Upper lobe of left lung (tissue), 4 donors: ENCODE measurements around the gene SPATA25.

Experiments
- EP300 ChIP-seq, 4 donors: sonication (generic); formaldehyde crosslinking; IDR thresholded peaks; one replicate each; pipeline ENCODE4 v1.5.1; 2017; ENCODE audit warnings: antibody characterized with exemption in 4 of 4, control low read depth in 2 of 4
- POLR2A ChIP-seq, 4 donors: fragments of 450-650 bp; IDR thresholded peaks; one replicate each; pipeline ENCODE4 v1.5.1; 2016 to 2017; ENCODE audit warnings: antibody characterized with exemption in 4 of 4, mild to moderate bottlenecking in 2 of 4
- TF ChIP-seq, protein P1 (sequence below), 6 experiments: fragments of 450-650 bp in 4 of 6; fragments of 200-600 bp in 2 of 6; sonication (generic) in 2 of 6; IDR thresholded peaks; one replicate each; pipeline ENCODE4 v1.5.1; 2016 to 2019; ENCODE audit warnings: antibody characterized with exemption in 6 of 6

DNA sequence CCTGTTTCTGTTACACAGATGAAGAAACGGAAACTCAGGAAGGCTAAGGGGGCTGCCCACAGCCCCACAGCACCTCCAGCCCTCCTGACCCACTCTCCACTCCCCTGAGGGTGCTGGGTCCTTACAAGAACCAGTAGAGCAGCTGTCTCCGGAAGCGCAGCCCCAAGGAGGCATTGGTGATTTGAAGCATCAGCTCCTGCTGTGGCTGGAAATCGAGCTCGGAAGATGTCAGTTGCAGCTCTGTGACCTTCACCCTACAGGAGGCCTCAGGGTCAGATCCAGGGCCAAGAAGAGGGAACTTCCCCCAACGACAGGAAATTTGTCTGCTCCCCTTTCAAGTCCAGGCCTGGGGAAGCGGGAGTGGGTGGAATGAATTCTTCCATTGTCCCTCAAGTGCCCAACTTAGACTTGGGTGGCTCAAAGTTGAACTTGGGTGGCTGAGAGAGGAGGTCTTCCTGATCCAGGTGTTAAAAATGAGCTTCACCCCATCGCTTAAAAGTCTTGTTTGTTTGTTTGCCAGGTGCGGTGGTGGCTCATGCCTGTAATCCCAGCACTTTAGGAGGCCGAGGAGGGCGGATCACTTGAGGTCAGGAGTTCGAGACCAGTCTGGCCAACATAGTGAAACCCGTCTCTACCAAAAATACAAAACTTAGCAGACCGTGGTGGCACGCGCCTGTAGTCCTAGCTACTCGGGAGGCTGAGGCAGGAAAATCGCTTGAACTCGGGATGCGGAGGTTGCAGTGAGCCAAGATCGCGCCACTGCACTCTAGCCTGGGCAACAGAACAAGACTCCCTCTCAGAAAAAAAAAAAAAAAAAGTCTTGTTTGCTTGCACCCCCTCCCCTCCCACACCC is 22.6 kb upstream of the SPATA25 start:
- TF ChIP-seq, protein P1, sequence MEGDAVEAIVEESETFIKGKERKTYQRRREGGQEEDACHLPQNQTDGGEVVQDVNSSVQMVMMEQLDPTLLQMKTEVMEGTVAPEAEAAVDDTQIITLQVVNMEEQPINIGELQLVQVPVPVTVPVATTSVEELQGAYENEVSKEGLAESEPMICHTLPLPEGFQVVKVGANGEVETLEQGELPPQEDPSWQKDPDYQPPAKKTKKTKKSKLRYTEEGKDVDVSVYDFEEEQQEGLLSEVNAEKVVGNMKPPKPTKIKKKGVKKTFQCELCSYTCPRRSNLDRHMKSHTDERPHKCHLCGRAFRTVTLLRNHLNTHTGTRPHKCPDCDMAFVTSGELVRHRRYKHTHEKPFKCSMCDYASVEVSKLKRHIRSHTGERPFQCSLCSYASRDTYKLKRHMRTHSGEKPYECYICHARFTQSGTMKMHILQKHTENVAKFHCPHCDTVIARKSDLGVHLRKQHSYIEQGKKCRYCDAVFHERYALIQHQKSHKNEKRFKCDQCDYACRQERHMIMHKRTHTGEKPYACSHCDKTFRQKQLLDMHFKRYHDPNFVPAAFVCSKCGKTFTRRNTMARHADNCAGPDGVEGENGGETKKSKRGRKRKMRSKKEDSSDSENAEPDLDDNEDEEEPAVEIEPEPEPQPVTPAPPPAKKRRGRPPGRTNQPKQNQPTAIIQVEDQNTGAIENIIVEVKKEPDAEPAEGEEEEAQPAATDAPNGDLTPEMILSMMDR (IDR thresholded peaks at IDR 0.05), result no peak
- TF ChIP-seq POLR2A (IDR thresholded peaks at IDR 0.05) (no peak), EP300 (IDR thresholded peaks at IDR 0.05) (no peak)
